GM12874 (cell line): ENCODE measurements around the gene TTLL5.

Experiments used
- CTCF ChIP-seq: IDR thresholded peaks from 2 replicates; pipeline ENCODE4 v1.5.1; 2011; ENCODE audit warnings: low read depth, mild to moderate bottlenecking, control low read depth, low read length, moderate library complexity; ENCODE audit not compliant: insufficient read depth

TTLL5 gene

GRCh38 chr14:75658957-75659356 is 2.1 kb upstream of the TTLL5 start:
- no peak for TF ChIP-seq CTCF

- no peak for TF ChIP-seq CTCF
These were observed 812 bp upstream of the TTLL5 start for GRCh38 chr14:75660238-75660629.

GRCh38 chr14:75661499-75661814 is 411 bp downstream of the TTLL5 start:
- no peak for TF ChIP-seq CTCF

- no peak for TF ChIP-seq CTCF
These were observed 1.9 kb downstream of the TTLL5 start for GRCh38 chr14:75662966-75663365.

GRCh38 chr14:75667099-75667765 is 6.2 kb downstream of the TTLL5 start:
- TF ChIP-seq CTCF: no peak

GRCh38 chr14:75672605-75673192 is 11.7 kb downstream of the TTLL5 start:
- TF ChIP-seq CTCF: no peak

GRCh38 chr14:75673345-75674035 is 12.4 kb downstream of the TTLL5 start:
- TF ChIP-seq CTCF: no peak
